GM21619 (cell line): ENCODE data around the gene GRAMD1C.
"Not testable (repeated sequence)": the region's sequence is repeated elsewhere in the genome, so short reads cannot be mapped to it uniquely, and the experiment has no call there.

Experiments used
- ATAC-seq: cut with Tn5 transposase; IDR thresholded peaks from one replicate; pipeline ENCODE4 v1.9.1; 2021; ENCODE audit not compliant: unreplicated experiment

GRAMD1C gene

GRCh38 chr3:113850391-113850790, 11.8 kb downstream of the GRAMD1C start:
- ATAC-seq = not testable (repeated sequence)

- ATAC-seq = no peak
Observed at GRCh38 chr3:113852506-113852905, 13.9 kb downstream of the GRAMD1C start.

GRCh38 chr3:113867506-113867905, 28.9 kb downstream of the GRAMD1C start:
- ATAC-seq = no peak

- ATAC-seq = no peak
Observed at GRCh38 chr3:113873293-113873692, 34.7 kb downstream of the GRAMD1C start.

- ATAC-seq = no peak
Observed at GRCh38 chr3:113873814-113874526, 35.4 kb downstream of the GRAMD1C start.

- ATAC-seq = no peak
Observed at GRCh38 chr3:113878403-113878802, 39.8 kb downstream of the GRAMD1C start.

GRCh38 chr3:113885050-113885449, 46.5 kb downstream of the GRAMD1C start:
- ATAC-seq = no peak

- no peak for ATAC-seq
Observed at GRCh38 chr3:113890256-113890900, 51.8 kb downstream of the GRAMD1C start.

- ATAC-seq = no peak
Observed at GRCh38 chr3:113894927-113895326, 56.3 kb downstream of the GRAMD1C start.

- no peak for ATAC-seq
Observed at GRCh38 chr3:113895964-113896363, 57.4 kb downstream of the GRAMD1C start.

GRCh38 chr3:113896930-113897329, 58.3 kb downstream of the GRAMD1C start:
- no peak for ATAC-seq

GRCh38 chr3:113897373-113897777, 58.8 kb downstream of the GRAMD1C start:
- ATAC-seq = no peak

- no peak for ATAC-seq
Observed at GRCh38 chr3:113898892-113899291, 60.3 kb downstream of the GRAMD1C start.

GRCh38 chr3:113906568-113907140, 68.1 kb downstream of the GRAMD1C start:
- ATAC-seq = no peak

- no peak for ATAC-seq
Observed at GRCh38 chr3:113908133-113908532, 69.5 kb downstream of the GRAMD1C start.

- no peak for ATAC-seq
Observed at GRCh38 chr3:113910966-113911365, 72.4 kb downstream of the GRAMD1C start.

GRCh38 chr3:113912552-113913236, 74.1 kb downstream of the GRAMD1C start:
- peak; percentile 94 for ATAC-seq

- no peak for ATAC-seq
Observed at GRCh38 chr3:113914646-113915045, 76.1 kb downstream of the GRAMD1C start.

- ATAC-seq = no peak
Observed at GRCh38 chr3:113927556-113927955, 89.0 kb downstream of the GRAMD1C start.

GRCh38 chr3:113946831-113947230, 108.2 kb downstream of the GRAMD1C start:
- ATAC-seq = no peak

GRCh38 chr3:113947372-113948014, 108.9 kb downstream of the GRAMD1C start, which contains the start of gene ZDHHC23:
Gene ZDHHC23 (plus strand): TSS chr3:113948013. CDS start chr3:113948803, 790 bp downstream.
- ATAC-seq = peak; percentile 67
